IMR-90 (cell line): ENCODE data around the gene MGAT5. TPM values are rescaled to one million over a fixed set of nuclear protein-coding genes. Genes with fewer than 3 reads are reported as not detected.

Experiments used
- ATAC-seq: fragments of 200-7000 bp; cut with Tn5 transposase; 2 replicates; pipeline ENCODE4 v1.9.1; 2020; ENCODE audit warnings: low read depth, mild to moderate bottlenecking, moderate library complexity
- BruUV-seq: library from RNA; stranded (reverse); fragments of 400-500 nt; replicated peaks from 2 replicates; lab custom pipeline; 2021; lab: Mats Ljungman, UMichigan
- CTCF ChIA-PET: fragments of 300-600 bp; formaldehyde crosslinking; extraction: SDS; loops from one replicate; lab custom pipeline; 2021; ENCODE audit warnings: antibody characterized with exemption; lab: Yijun Ruan, JAX
- POLR2A ChIA-PET: fragments of 300-600 bp; sonication (Branson Sonifier 250); formaldehyde crosslinking; loops from one replicate; lab custom pipeline; 2022; ENCODE audit warnings: antibody characterized with exemption; ENCODE audit not compliant: unreplicated experiment; lab: Charles Lee
- DNase-seq: peaks from one replicate; pipeline ENCODE4 v3.0.0; 2013
- H2AFZ ChIP-seq: replicated peaks from 2 replicates; pipeline ENCODE3; 2013; ENCODE audit warnings: low read length, mild to moderate bottlenecking; ENCODE audit not compliant: poor library complexity
- H2AK5ac ChIP-seq: 2 replicates; pipeline ENCODE4 v1.6.1; 2013; ENCODE audit warnings: low read depth, low read length, inconsistent platforms
- H2AK9ac ChIP-seq: replicated peaks from 2 replicates; pipeline ENCODE3; 2013; ENCODE audit warnings: mild to moderate bottlenecking, low read depth, low read length, moderate library complexity; ENCODE audit not compliant: poor library complexity
- H2BK120ac ChIP-seq: 2 replicates; pipeline ENCODE4 v1.6.1; 2013; ENCODE audit warnings: low read depth, low read length, inconsistent platforms
- H2BK15ac ChIP-seq: 3 replicates; pipeline ENCODE4 v1.6.1; 2013; ENCODE audit warnings: low read depth, low read length, inconsistent platforms
- H2BK20ac ChIP-seq: 2 replicates; pipeline ENCODE4 v1.6.1; 2013; ENCODE audit warnings: low read depth, mild to moderate bottlenecking, inconsistent platforms, low read length, moderate library complexity
- H2BK5ac ChIP-seq: 2 replicates; pipeline ENCODE4 v1.6.1; 2013; ENCODE audit warnings: mild to moderate bottlenecking, low read depth, low read length, inconsistent platforms; ENCODE audit not compliant: poor library complexity, severe bottlenecking
- H3K14ac ChIP-seq: replicated peaks from 2 replicates; pipeline ENCODE4 v1.6.1; 2013; ENCODE audit warnings: low read depth, low read length, inconsistent platforms
- H3K18ac ChIP-seq: 2 replicates; pipeline ENCODE4 v1.6.1; 2013; ENCODE audit warnings: low read depth, low read length, control low read depth
- H3K23ac ChIP-seq: 2 replicates; pipeline ENCODE4 v1.6.1; 2013; ENCODE audit warnings: low read depth, low read length, inconsistent platforms
- H3K27ac ChIP-seq: 2 replicates; pipeline ENCODE4 v1.5.1; 2013; ENCODE audit warnings: mild to moderate bottlenecking, control low read depth, low read length; ENCODE audit not compliant: insufficient read depth
- H3K27me3 ChIP-seq: 2 replicates; pipeline ENCODE4 v1.6.1; 2013; ENCODE audit warnings: low read length; ENCODE audit not compliant: control insufficient read depth, insufficient read depth
- H3K36me3 ChIP-seq: 2 replicates; pipeline ENCODE4 v1.6.1; 2013; ENCODE audit warnings: low read length, mixed read lengths; ENCODE audit not compliant: control insufficient read depth, insufficient read depth
- H3K4ac ChIP-seq: 2 replicates; pipeline ENCODE4 v1.6.1; 2013; ENCODE audit warnings: low read depth, low read length, inconsistent platforms
- H3K4me1 ChIP-seq: 2 replicates; pipeline ENCODE4 v1.6.1; 2013; ENCODE audit warnings: low read length, mixed read lengths; ENCODE audit not compliant: control insufficient read depth, insufficient read depth
- H3K4me2 ChIP-seq: 2 replicates; pipeline ENCODE4 v1.6.1; 2013; ENCODE audit warnings: low read depth, mild to moderate bottlenecking, control low read depth, low read length, moderate library complexity
- H3K4me3 ChIP-seq: 2 replicates; pipeline ENCODE4 v1.5.1; 2013; ENCODE audit warnings: low read depth, mild to moderate bottlenecking, control low read depth, low read length, moderate library complexity; ENCODE audit not compliant: insufficient read depth
- H3K56ac ChIP-seq: 2 replicates; pipeline ENCODE4 v1.6.1; 2013; ENCODE audit warnings: low read length, inconsistent platforms; ENCODE audit not compliant: insufficient read depth; ENCODE audit errors: extremely low read depth
- H3K79me1 ChIP-seq, 2 experiments: 2 replicates each; pipeline ENCODE4 v1.6.1; 2013; ENCODE audit warnings: low read length in 2 of 2, inconsistent platforms in 1 of 2, low read depth in 1 of 2
- H3K9ac ChIP-seq: 2 replicates; pipeline ENCODE4 v1.6.1; 2013; ENCODE audit warnings: low read depth, low read length, control low read depth
- H3K9me1 ChIP-seq: 2 replicates; pipeline ENCODE4 v1.6.1; 2013; ENCODE audit warnings: low read length, inconsistent platforms; ENCODE audit not compliant: insufficient read depth
- H3K9me3 ChIP-seq: 2 replicates; pipeline ENCODE4 v1.6.1; 2013; ENCODE audit warnings: low read length; ENCODE audit not compliant: control insufficient read depth, insufficient read depth
- H4K20me1 ChIP-seq: 2 replicates; pipeline ENCODE4 v1.6.1; 2013; ENCODE audit warnings: low read length, inconsistent platforms; ENCODE audit not compliant: insufficient read depth
- H4K5ac ChIP-seq: 2 replicates; pipeline ENCODE4 v1.6.1; 2013; ENCODE audit warnings: mild to moderate bottlenecking, low read depth, low read length, control low read depth
- H4K8ac ChIP-seq, 2 experiments: 2 replicates each; pipeline ENCODE4 v1.6.1; 2013; ENCODE audit warnings: low read depth in 2 of 2, low read length in 2 of 2, control low read depth in 1 of 2, inconsistent platforms in 1 of 2
- H4K91ac ChIP-seq: 2 replicates; pipeline ENCODE4 v1.6.1; 2013; ENCODE audit warnings: low read depth, low read length, inconsistent platforms; ENCODE audit not compliant: insufficient read depth
- NFE2L2 ChIP-seq: fragments of 150-350 bp; IDR thresholded peaks from 2 replicates; pipeline ENCODE4 v1.6.1; 2016; ENCODE audit warnings: low read depth, mild to moderate bottlenecking, low read length
- WGBS, 2 experiments: methylation state at CpG; one replicate each; pipeline versions ENCODE4 v1.1.5 to v1.1.7; 2013; ENCODE audit warnings: missing lambda C conversion rate in 2 of 2; ENCODE audit not compliant: insufficient read length in 1 of 2; ENCODE audit errors: extremely low coverage in 2 of 2; 5-methylcytosine and 5-hydroxymethylcytosine counted together
- dilution Hi-C: fragments of 300-500 bp; cut with HindIII; formaldehyde crosslinking; loops from one replicate; pipeline ENCODE4 v1.14.3; 2018; ENCODE audit warnings: low sequenced_read_pairs; ENCODE audit not compliant: unreplicated experiment
- in situ Hi-C: fragments of 300-500 bp; cut with MboI; formaldehyde crosslinking; loops from 3 replicates; pipeline ENCODE4 v1.14.3; 2019; ENCODE audit warnings: low sequenced_read_pairs, inconsistent platforms, mixed read lengths
- intact Hi-C: fragments of 100-400 bp; cut with micrococcal nuclease; formaldehyde crosslinking; loops from 2 replicates; pipeline ENCODE4 v1.10.0; 2022
- polyA plus RNA-seq, 3 experiments: library from polyadenylated mRNA; depleted of rRNA; stranded (reverse); fragments of >200 nt; gene quantifications; 2 replicates each; pipeline ENCODE4 v1.2.3, GENCODE V29; 2012; ENCODE audit warnings: low replicate concordance in 1 of 3
- total RNA-seq: library from RNA; depleted of rRNA; stranded (reverse); fragments of >200 nt; gene quantifications from 2 replicates; pipeline ENCODE4 v1.2.3, GENCODE V29; 2012
- TF ChIP-seq, protein P1 (sequence below): conservative IDR thresholded peaks from 2 replicates; pipeline ENCODE4 v1.5.1; 2012; ENCODE audit warnings: mild to moderate bottlenecking, low read depth, low read length, improper control_type of control experiment

Gene MGAT5
- total and polyA plus RNA-seq, 2 of the 4 experiments (the other 2 are of a cell fraction): 22.9 to 59.9 TPM

DNA sequence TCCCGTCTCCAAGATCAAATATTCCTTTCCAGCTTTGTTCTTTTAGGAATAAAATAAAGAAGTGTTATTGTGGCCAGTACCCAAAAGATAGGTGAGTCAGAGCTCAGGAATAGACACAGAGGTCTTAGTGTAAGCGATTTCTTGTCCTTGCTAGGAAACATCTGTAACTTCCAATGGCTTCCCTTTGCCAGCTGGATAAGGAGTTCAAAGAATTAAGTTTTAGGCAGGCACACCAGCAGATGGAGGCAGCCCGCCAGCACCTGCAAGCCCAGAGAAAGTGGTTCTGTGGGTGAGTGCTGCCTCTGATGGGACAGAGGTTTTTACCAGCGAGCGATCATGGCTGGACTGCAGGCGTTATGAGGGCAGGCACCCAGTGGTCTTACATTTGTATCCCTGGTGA lies 125.4 kb downstream of the MGAT5 start:
- Histone ChIP-seq H3K4me3 (no peak overlapping the region), H2BK15ac (peak overlapping the region; percentile 3; the same call in 1 of the 3 replicates), H3K18ac (peak overlapping the region; percentile 72), H3K23ac (peak overlapping the region; percentile 73; the same call in 1 of the 2 replicates), H3K27ac (peak overlapping the region; percentile 36; the same call in 1 of the 2 replicates), H3K79me1 (peaks cover 6 to 18% of the 10 kb centered on the region in 2 experiments; a peak in 3 of 4 replicates), H2AFZ (no peak overlapping the region), H4K8ac (peak overlapping the region in 1 of 2 experiments; percentile 16; a peak in 1 of 4 replicates), H3K4me2 (no peak overlapping the region), H3K36me3 (peaks cover 16% of the 10 kb centered on the region; the same call in 1 of the 2 replicates), H2BK120ac (peak overlapping the region; percentile 29; the same call in 1 of the 2 replicates), H2AK5ac (peak overlapping the region; percentile 7; the same call in 1 of the 2 replicates), H2AK9ac (no peak overlapping the region), H3K56ac (no peak overlapping the region), H3K9ac (no peak overlapping the region), H4K5ac (peak overlapping the region; percentile 42; the same call in 1 of the 2 replicates), H2BK5ac (peak overlapping the region; percentile 20), H3K9me3 (no peaks in the 10 kb centered on the region), H3K9me1 (peaks cover 16% of the 10 kb centered on the region), H4K20me1 (no peaks in the 10 kb centered on the region; the same call in 1 of the 2 replicates), H3K14ac (peak overlapping the region; percentile 64; the same call in 1 of the 2 replicates), H2BK20ac (no peak overlapping the region), H4K91ac (no peak overlapping the region), H3K4ac (peak overlapping the region; percentile 14; the same call in 1 of the 2 replicates), H3K27me3 (no peaks in the 10 kb centered on the region), H3K4me1 (peaks cover 14% of the 10 kb centered on the region)
- peak; percentile 57 for ATAC-seq
- in situ Hi-C loops (no loop called here), dilution Hi-C loops (no loop called here), intact Hi-C loops (loop anchor here (10.0 kb wide), 1 partner anchor 494 kb away; no protein-coding TSS in a partner anchor)
- peak; percentile 73 for DNase-seq
- no TSS peak for BruUV-seq
- POLR2A ChIA-PET: no interaction called here
- TF ChIP-seq NFE2L2: no peak
- TF ChIP-seq, protein P1, sequence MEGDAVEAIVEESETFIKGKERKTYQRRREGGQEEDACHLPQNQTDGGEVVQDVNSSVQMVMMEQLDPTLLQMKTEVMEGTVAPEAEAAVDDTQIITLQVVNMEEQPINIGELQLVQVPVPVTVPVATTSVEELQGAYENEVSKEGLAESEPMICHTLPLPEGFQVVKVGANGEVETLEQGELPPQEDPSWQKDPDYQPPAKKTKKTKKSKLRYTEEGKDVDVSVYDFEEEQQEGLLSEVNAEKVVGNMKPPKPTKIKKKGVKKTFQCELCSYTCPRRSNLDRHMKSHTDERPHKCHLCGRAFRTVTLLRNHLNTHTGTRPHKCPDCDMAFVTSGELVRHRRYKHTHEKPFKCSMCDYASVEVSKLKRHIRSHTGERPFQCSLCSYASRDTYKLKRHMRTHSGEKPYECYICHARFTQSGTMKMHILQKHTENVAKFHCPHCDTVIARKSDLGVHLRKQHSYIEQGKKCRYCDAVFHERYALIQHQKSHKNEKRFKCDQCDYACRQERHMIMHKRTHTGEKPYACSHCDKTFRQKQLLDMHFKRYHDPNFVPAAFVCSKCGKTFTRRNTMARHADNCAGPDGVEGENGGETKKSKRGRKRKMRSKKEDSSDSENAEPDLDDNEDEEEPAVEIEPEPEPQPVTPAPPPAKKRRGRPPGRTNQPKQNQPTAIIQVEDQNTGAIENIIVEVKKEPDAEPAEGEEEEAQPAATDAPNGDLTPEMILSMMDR: 0 out of 2 replicates have a peak, but pooled peaks have one; percentile 3
- WGBS, 2 experiments: 43% methylated on average over 1 of the region's 6 CpGs; no CpG with 5 or more reads in 1 of the 2 experiments
- CTCF ChIA-PET: interaction anchor here (0.6 to 3.9 kb wide), 3 partner anchors 30 to 72 kb away, joined by 3 to 13 read pairs (median 5); no protein-coding TSS in a partner anchor
